CD8-positive, alpha-beta memory T cell (primary cell): Measurements from ENCODE around the gene ALDH1A3. TPM values are rescaled to one million over a fixed set of nuclear protein-coding genes. Genes with fewer than 3 reads are reported as not detected.
"Not testable (repeated sequence)": the region's sequence is repeated elsewhere in the genome, so short reads cannot be mapped to it uniquely, and the experiment has no call there.

Source experiments
- CTCF ChIA-PET: fragments of 350-600 bp; sonication (Branson Sonifier 250); formaldehyde crosslinking; loops from one replicate; lab custom pipeline; 2021; ENCODE audit warnings: antibody characterized with exemption; lab: Charles Lee
- POLR2A ChIA-PET: fragments of 350-600 bp; sonication (Branson Sonifier 250); formaldehyde crosslinking; loops from one replicate; lab custom pipeline; 2021; ENCODE audit warnings: antibody characterized with exemption; lab: Charles Lee
- DNase-seq, 5 donors: peaks; one replicate each; pipeline versions ENCODE4 v3.0.0 to v3.0.0-alpha.2; 2020 to 2022; ENCODE audit warnings: mixed read lengths in 1 of 5
- H3K27ac ChIP-seq: one replicate; pipeline ENCODE4 v1.7.0; 2013; ENCODE audit warnings: low read depth, mild to moderate bottlenecking, low read length, moderate library complexity
- H3K27me3 ChIP-seq: 2 replicates; pipeline ENCODE4 v1.7.0; 2013; ENCODE audit warnings: low read length, mild to moderate bottlenecking; ENCODE audit not compliant: insufficient read depth, poor library complexity, severe bottlenecking
- H3K36me3 ChIP-seq: 2 replicates; pipeline ENCODE4 v1.7.0; 2013; ENCODE audit warnings: mild to moderate bottlenecking, low read length, moderate library complexity; ENCODE audit not compliant: insufficient read depth
- H3K4me1 ChIP-seq: 2 replicates; pipeline ENCODE4 v1.7.0; 2013; ENCODE audit warnings: mild to moderate bottlenecking, low read length, moderate library complexity; ENCODE audit not compliant: insufficient read depth
- H3K4me3 ChIP-seq: 2 replicates; pipeline ENCODE4 v1.7.0; 2013; ENCODE audit warnings: mild to moderate bottlenecking, low read length
- H3K9me3 ChIP-seq: 2 replicates; pipeline ENCODE4 v1.7.0; 2013; ENCODE audit warnings: mild to moderate bottlenecking, low read length
- H3K27ac Mint-ChIP-seq, 8 donors: one replicate each; pipeline ENCODE4 v1.8.0; 2020 to 2021; ENCODE audit warnings: mixed read lengths in 8 of 8, mild to moderate bottlenecking in 6 of 8, inconsistent platforms in 3 of 8, moderate library complexity in 3 of 8
- H3K27me3 Mint-ChIP-seq, 2 donors: one replicate each; pipeline ENCODE4 v1.8.0; 2020 to 2021; ENCODE audit warnings: mixed read lengths in 2 of 2, mild to moderate bottlenecking in 1 of 2, moderate library complexity in 1 of 2
- H3K36me3 Mint-ChIP-seq, 3 donors: one replicate each; pipeline ENCODE4 v1.8.0; 2020 to 2021; ENCODE audit warnings: mixed read lengths in 3 of 3, inconsistent platforms in 1 of 3, mild to moderate bottlenecking in 1 of 3
- H3K4me1 Mint-ChIP-seq, 3 donors: one replicate each; pipeline ENCODE4 v1.8.0; 2020 to 2021; ENCODE audit warnings: mixed read lengths in 3 of 3, inconsistent platforms in 1 of 3, mild to moderate bottlenecking in 1 of 3
- H3K4me3 Mint-ChIP-seq, 7 donors: one replicate each; pipeline ENCODE4 v1.8.0; 2020 to 2021; ENCODE audit warnings: mixed read lengths in 7 of 7, mild to moderate bottlenecking in 6 of 7, moderate library complexity in 4 of 7, inconsistent platforms in 2 of 7
- H3K9me3 Mint-ChIP-seq, 5 donors: one replicate each; pipeline ENCODE4 v1.8.0; 2020 to 2022; ENCODE audit warnings: mixed read lengths in 5 of 5, mild to moderate bottlenecking in 3 of 5, moderate library complexity in 2 of 5, inconsistent platforms in 1 of 5
- polyA plus RNA-seq: library from polyadenylated mRNA; unstranded; fragments of 300-500 nt; fragmentation: Illumina TruSeq; gene quantifications from one replicate; pipeline ENCODE4 v1.2.3, GENCODE V29; 2021
- total RNA-seq, 2 experiments: library from RNA; stranded (reverse); gene quantifications; one replicate each; pipeline ENCODE4 v1.2.3, GENCODE V29; 2021

Gene ALDH1A3
- total and polyA plus RNA-seq, 3 experiments from 2014 or later: not detected

GRCh38 chr15:100851428-100852015, 28.1 kb upstream of the ALDH1A3 start:
- POLR2A ChIA-PET, H3K4me3 Mint-ChIP-seq, DNase-seq, H3K36me3 Mint-ChIP-seq, CTCF ChIA-PET, H3K9me3 Mint-ChIP-seq, H3K4me1 Mint-ChIP-seq, H3K4me1 ChIP-seq, H3K4me3 ChIP-seq, H3K27me3 ChIP-seq, H3K36me3 ChIP-seq, H3K27ac Mint-ChIP-seq, H3K9me3 ChIP-seq, H3K27ac ChIP-seq: not testable (repeated sequence)
- peaks cover 9 to 36% of the 10 kb centered on the region in 2 donors for H3K27me3 Mint-ChIP-seq

DNA sequence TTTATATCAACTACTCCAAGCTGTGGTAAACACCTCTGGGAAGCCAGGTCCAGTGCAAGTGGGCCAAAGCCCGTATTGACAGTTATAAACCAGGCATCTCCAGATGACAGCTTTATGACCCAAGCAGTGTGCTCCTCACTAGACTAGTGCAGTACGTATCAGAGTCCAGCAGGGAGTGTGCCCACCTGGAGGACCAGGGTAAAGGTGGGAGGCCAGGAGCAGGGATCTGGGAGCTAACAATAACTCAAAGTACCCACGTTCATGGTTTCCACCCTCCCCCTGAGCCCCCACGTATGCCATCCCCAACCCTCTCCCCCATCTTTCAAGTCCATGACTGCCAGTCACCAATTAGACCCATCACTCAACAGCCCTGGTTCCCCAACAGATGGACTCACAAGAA, 27.0 kb upstream of the ALDH1A3 start:
- Mint-ChIP-seq H3K36me3 (no peaks in the 10 kb centered on the region), H3K4me3 (no peak overlapping the region), H3K4me1 (peaks cover 3 to 5% (median 5%) of the 10 kb centered on the region in 3 donors), H3K27ac (no peak overlapping the region), H3K27me3 (peaks cover 9 to 26% of the 10 kb centered on the region in 2 donors), H3K9me3 (no peaks in the 10 kb centered on the region)
- Histone ChIP-seq H3K9me3 (no peaks in the 10 kb centered on the region), H3K4me3 (no peak overlapping the region), H3K27me3 (no peaks in the 10 kb centered on the region), H3K27ac (no peak overlapping the region), H3K4me1 (no peaks in the 10 kb centered on the region), H3K36me3 (no peaks in the 10 kb centered on the region)
- POLR2A ChIA-PET: no interaction called here
- CTCF ChIA-PET: no interaction called here
- DNase-seq: no peak

DNA sequence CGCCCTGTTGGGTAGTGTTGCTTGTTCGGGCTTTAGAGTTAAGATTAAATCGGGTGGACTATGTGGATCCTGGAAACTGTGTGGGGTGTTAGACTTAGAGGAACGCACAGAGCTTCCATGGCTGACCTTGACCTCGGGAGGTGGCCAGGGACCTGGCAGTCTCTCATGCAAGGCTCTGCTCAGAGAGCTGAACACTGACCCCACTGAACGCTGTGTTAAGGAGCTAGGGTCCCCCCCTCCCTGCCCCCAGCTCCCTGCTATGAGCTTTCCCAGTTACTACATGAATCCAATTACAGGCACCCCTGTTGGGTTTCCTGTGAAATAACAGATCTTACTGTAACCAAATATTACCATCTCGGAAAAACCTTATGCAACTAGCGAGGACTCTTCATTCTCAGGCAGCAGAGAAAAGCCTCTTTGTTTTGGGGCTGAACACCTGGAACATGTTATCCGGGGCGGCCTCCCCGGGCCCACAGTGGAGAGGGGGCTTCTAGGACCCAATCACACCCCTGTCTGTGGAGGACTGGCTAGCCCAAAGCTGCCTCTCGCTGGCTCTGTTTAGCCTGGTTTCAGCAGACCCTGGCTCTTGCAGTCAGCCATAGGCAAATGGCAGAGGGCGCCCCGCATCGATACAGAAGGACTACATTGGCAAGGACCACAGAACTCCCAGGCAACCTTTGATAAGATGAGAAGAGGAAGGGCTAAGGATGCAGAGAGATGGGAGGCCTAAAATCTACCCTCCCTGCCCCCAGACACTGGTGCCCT, 25.8 kb upstream of the ALDH1A3 start:
- no peak overlapping the region for H3K27ac ChIP-seq
- no peak for DNase-seq
- Mint-ChIP-seq H3K4me3 (no peak overlapping the region), H3K9me3 (no peaks in the 10 kb centered on the region), H3K36me3 (no peaks in the 10 kb centered on the region), H3K4me1 (peaks cover 3 to 5% (median 5%) of the 10 kb centered on the region in 3 donors), H3K27me3 (peaks cover 8 to 21% of the 10 kb centered on the region in 2 donors), H3K27ac (peak overlapping the region in 1 of 8 donors; percentile 58)
- CTCF ChIA-PET: no interaction called here
- H3K4me3 ChIP-seq: no peak overlapping the region
- H3K4me1 ChIP-seq: no peaks in the 10 kb centered on the region
- no peaks in the 10 kb centered on the region for H3K9me3 ChIP-seq
- H3K36me3 ChIP-seq: no peaks in the 10 kb centered on the region
- POLR2A ChIA-PET: no interaction called here
- no peaks in the 10 kb centered on the region for H3K27me3 ChIP-seq

DNA sequence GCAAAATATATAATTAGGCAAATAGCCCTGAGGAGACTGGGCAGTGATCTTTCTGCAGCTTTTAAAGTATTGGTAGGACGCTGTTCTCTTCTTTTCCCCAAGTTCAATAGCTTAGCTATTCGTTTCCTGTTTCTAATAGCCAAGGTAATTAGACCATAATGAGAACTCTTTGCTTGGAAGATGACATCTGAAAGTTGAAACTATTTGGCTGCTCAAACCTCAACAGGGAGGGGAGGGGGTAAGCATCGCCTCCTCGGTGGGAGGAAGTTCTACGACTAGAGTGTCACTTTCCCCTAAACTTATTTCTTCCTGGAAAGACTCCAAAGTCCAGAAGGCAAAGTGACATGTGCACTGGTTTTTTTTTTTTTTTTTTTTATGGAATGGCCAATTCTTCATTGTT, 22.8 kb upstream of the ALDH1A3 start:
- no peaks in the 10 kb centered on the region for H3K36me3 ChIP-seq
- H3K4me3 ChIP-seq: no peak overlapping the region
- H3K27me3 ChIP-seq: no peaks in the 10 kb centered on the region
- DNase-seq: no peak
- peaks cover 0 to 2% (median 0%) of the 10 kb centered on the region in 3 donors for H3K36me3 Mint-ChIP-seq
- no peaks in the 10 kb centered on the region for H3K4me1 ChIP-seq
- H3K9me3 Mint-ChIP-seq: no peaks in the 10 kb centered on the region
- H3K4me1 Mint-ChIP-seq: no peaks in the 10 kb centered on the region
- H3K9me3 ChIP-seq: no peaks in the 10 kb centered on the region
- H3K4me3 Mint-ChIP-seq: no peak overlapping the region
- H3K27me3 Mint-ChIP-seq: peaks cover 6 to 11% of the 10 kb centered on the region in 2 donors
- no peak overlapping the region for H3K27ac ChIP-seq
- no peak overlapping the region for H3K27ac Mint-ChIP-seq
- ChIA-PET CTCF (no interaction called here), POLR2A (no interaction called here)

DNA sequence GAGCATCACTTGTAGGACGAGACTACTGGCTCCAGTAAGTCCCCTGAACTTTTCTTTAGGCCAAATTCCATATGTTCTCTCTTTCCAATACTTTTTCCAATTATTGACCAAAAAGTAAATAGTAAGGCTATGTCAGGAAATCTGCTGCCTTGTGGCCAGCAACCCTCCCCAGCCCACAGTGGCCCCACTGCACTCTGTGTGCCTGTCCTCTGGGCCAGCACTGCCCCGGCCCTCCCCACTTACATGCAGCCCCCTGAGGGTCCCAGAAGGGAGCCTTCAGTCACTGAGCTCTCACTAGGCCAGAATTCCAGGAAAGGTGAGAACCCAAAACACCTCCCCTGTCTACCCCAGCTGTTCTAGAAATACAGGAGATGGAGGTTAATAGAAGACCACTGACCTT, 21.3 kb upstream of the ALDH1A3 start:
- Mint-ChIP-seq H3K4me3 (no peak overlapping the region), H3K9me3 (no peaks in the 10 kb centered on the region), H3K27me3 (peaks cover 6 to 14% of the 10 kb centered on the region in 2 donors), H3K4me1 (no peaks in the 10 kb centered on the region), H3K36me3 (peaks cover 0 to 2% (median 0%) of the 10 kb centered on the region in 3 donors), H3K27ac (no peak overlapping the region)
- H3K4me1 ChIP-seq: no peaks in the 10 kb centered on the region
- ChIA-PET POLR2A (no interaction called here), CTCF (no interaction called here)
- no peaks in the 10 kb centered on the region for H3K36me3 ChIP-seq
- no peaks in the 10 kb centered on the region for H3K27me3 ChIP-seq
- H3K27ac ChIP-seq: no peak overlapping the region
- DNase-seq: no peak
- H3K4me3 ChIP-seq: no peak overlapping the region
- no peaks in the 10 kb centered on the region for H3K9me3 ChIP-seq

DNA sequence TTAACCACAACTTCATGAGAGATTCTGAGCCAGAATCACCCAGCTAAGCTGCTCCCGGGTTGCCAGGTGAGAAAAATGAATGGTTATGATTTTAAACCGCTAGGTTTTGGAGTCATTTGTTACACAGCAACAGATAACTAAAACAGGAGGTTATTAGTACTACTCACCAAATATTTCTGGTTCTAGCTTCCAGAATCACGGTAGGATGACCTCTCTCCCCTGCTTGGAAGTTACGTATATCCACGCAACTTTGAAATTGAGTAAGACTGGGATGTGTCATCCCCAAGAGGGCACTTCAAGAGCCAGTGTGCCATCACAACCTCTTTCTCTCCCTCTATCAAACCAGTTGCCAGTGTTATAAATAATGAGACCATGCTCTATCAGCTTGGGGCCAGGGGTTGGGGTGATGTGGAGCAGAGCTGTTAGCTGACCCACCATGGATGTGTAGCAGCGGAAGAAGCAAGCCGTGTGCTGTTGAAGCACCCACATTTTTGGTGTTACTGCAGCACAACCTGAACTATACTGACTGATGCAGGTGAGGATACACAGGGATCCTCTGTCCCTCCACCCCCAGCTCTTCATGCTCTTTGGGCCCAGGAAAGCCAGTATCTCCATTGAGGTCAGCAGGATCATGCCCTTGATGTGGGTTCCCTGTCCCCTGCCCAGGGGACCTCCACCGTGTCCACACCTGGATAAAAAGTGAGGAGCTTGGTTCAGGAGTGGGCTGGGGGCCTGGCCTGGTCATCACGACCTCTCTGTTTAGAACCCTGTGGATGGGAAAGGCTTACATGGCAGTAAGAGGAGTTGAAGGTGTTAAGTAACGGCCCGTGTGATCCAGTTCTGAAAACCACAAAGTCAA, 19.4 kb upstream of the ALDH1A3 start:
- CTCF ChIA-PET: interaction anchor here (0.9 kb wide), 1 partner anchor 148 kb away, joined by 3 read pairs; no protein-coding TSS in a partner anchor
- Mint-ChIP-seq H3K4me1 (no peaks in the 10 kb centered on the region), H3K36me3 (peaks cover 0 to 2% (median 0%) of the 10 kb centered on the region in 3 donors), H3K27me3 (peaks cover 6 to 18% of the 10 kb centered on the region in 2 donors), H3K9me3 (no peaks in the 10 kb centered on the region), H3K27ac (no peak overlapping the region), H3K4me3 (no peak overlapping the region)
- Histone ChIP-seq H3K27ac (no peak overlapping the region), H3K9me3 (no peaks in the 10 kb centered on the region), H3K4me3 (no peak overlapping the region), H3K36me3 (no peaks in the 10 kb centered on the region), H3K4me1 (no peaks in the 10 kb centered on the region), H3K27me3 (no peaks in the 10 kb centered on the region)
- no peak for DNase-seq
- POLR2A ChIA-PET: no interaction called here

DNA sequence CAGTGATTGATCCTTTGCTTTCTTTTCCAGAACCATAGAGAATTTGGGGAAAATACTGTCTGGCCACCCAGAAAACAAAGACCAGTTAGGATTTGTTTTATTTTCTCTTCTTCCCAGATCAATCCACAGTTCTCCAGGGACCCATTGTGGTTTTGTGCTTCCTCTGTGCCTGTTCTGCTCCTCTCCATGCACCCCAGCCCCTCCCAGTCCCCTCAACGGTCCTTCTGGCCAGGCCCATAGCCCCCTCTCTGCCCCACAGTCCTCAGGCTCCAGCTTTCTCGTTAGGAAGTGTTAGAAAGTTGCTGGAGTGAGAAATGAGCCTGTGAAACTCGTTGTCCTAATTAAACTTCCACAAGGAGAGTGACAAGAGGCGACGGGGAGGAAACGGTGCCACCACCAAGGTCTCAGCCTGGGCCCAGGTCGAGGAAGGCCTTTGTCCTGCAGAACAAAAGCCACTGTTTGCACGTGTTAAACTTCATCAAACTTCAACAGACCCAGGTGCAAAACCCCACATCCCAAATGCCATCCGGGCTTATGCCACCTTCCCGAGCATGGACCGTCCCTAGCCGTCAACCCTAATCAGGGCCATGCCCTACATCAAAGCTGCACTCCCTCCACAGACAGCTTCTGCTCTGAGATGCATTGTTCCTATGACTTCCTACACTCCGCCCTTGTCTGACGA, 18.7 kb upstream of the ALDH1A3 start:
- DNase-seq: no peak
- Mint-ChIP-seq H3K27me3 (peaks cover 6 to 23% of the 10 kb centered on the region in 2 donors), H3K9me3 (no peaks in the 10 kb centered on the region), H3K4me1 (no peaks in the 10 kb centered on the region), H3K4me3 (no peak overlapping the region), H3K27ac (no peak overlapping the region), H3K36me3 (peaks cover 0 to 2% (median 0%) of the 10 kb centered on the region in 3 donors)
- ChIA-PET CTCF (interaction anchor here (1.5 kb wide), 1 partner anchor 12 kb away, joined by 6 read pairs; no protein-coding TSS in a partner anchor), POLR2A (no interaction called here)
- Histone ChIP-seq H3K9me3 (no peaks in the 10 kb centered on the region), H3K4me3 (no peak overlapping the region), H3K27me3 (no peaks in the 10 kb centered on the region), H3K4me1 (no peaks in the 10 kb centered on the region), H3K27ac (no peak overlapping the region), H3K36me3 (no peaks in the 10 kb centered on the region)
